GM21717 (cell line): ENCODE measurements around the gene CALCOCO2.
"Not testable (repeated sequence)": the region's sequence is repeated elsewhere in the genome, so short reads cannot be mapped to it uniquely, and the experiment has no call there.

Source experiments
- ATAC-seq: cut with Tn5 transposase; IDR thresholded peaks from one replicate; pipeline ENCODE4 v1.9.1; 2021; ENCODE audit warnings: mild to moderate bottlenecking, moderate library complexity; ENCODE audit not compliant: unreplicated experiment

The CALCOCO2 gene

GRCh38 chr17:48872409-48872808 lies 41.6 kb downstream of the CALCOCO2 start:
- not testable (repeated sequence) for ATAC-seq

GRCh38 chr17:48873209-48873608 lies 42.4 kb downstream of the CALCOCO2 start:
- no peak for ATAC-seq

- no peak for ATAC-seq
Measured at GRCh38 chr17:48873696-48874443, 43.0 kb downstream of the CALCOCO2 start.

- no peak for ATAC-seq
Measured at GRCh38 chr17:48878920-48879898, 48.4 kb downstream of the CALCOCO2 start.

GRCh38 chr17:48882272-48882671 lies 51.4 kb downstream of the CALCOCO2 start:
- no peak for ATAC-seq

GRCh38 chr17:48883171-48883570 lies 52.3 kb downstream of the CALCOCO2 start:
- ATAC-seq, result no peak

- ATAC-seq, result no peak
Measured at GRCh38 chr17:48890086-48890485, 59.3 kb downstream of the CALCOCO2 start.

- ATAC-seq, result peak; percentile 7
Measured at GRCh38 chr17:48892940-48893645, 62.3 kb downstream of the CALCOCO2 start.

GRCh38 chr17:48893646-48894508 lies 63.0 kb downstream of the CALCOCO2 start:
- ATAC-seq, result no peak

- no peak for ATAC-seq
Measured at GRCh38 chr17:48894886-48895285, 64.1 kb downstream of the CALCOCO2 start.

GRCh38 chr17:48901241-48901640 lies 70.4 kb downstream of the CALCOCO2 start:
- no peak for ATAC-seq

- ATAC-seq, result no peak
Measured at GRCh38 chr17:48903401-48903800, 72.6 kb downstream of the CALCOCO2 start.

- ATAC-seq, result no peak
Measured at GRCh38 chr17:48904428-48904827, 73.6 kb downstream of the CALCOCO2 start.

GRCh38 chr17:48905987-48906515 lies 75.2 kb downstream of the CALCOCO2 start:
- ATAC-seq, result no peak

- ATAC-seq, result no peak
Measured at GRCh38 chr17:48907713-48908046, 76.8 kb downstream of the CALCOCO2 start.

- peak; percentile 71 for ATAC-seq
Measured at GRCh38 chr17:48908047-48908843, 77.4 kb downstream of the CALCOCO2 start, which contains the start of gene UBE2Z. UBE2Z (plus strand) TSS chr17:48908407; CDS start chr17:48908504, 97 bp downstream.

- peak; percentile 41 for ATAC-seq
Measured at GRCh38 chr17:48908853-48909394, 78.1 kb downstream of the CALCOCO2 start.

GRCh38 chr17:48909783-48910182 lies 78.9 kb downstream of the CALCOCO2 start:
- no peak for ATAC-seq

- no peak for ATAC-seq
Measured at GRCh38 chr17:48910370-48910769, 79.5 kb downstream of the CALCOCO2 start.
